PC-3 (cell line): ENCODE measurements around the gene HTR1E. TPM values are rescaled to one million over a fixed set of nuclear protein-coding genes. Genes with fewer than 3 reads are reported as not detected.

Experiments used
- ATAC-seq: fragments of 200-7000 bp; cut with Tn5 transposase; 2 replicates; pipeline ENCODE4 v1.9.1; 2020; ENCODE audit warnings: mild to moderate bottlenecking, moderate library complexity
- BruUV-seq: library from RNA; stranded (reverse); fragments of 400-500 nt; replicated peaks from 2 replicates; lab custom pipeline; 2021; lab: Mats Ljungman, UMichigan
- CTCF ChIA-PET: fragments of 300-600 bp; sonication (Branson Sonifier 250); formaldehyde crosslinking; loops from one replicate; lab custom pipeline; 2022; ENCODE audit warnings: antibody characterized with exemption; lab: Charles Lee
- POLR2A ChIA-PET: fragments of 300-600 bp; sonication (Branson Sonifier 250); formaldehyde crosslinking; loops from one replicate; lab custom pipeline; 2022; ENCODE audit warnings: antibody characterized with exemption; ENCODE audit not compliant: unreplicated experiment; lab: Charles Lee
- DNase-seq: peaks from one replicate; pipeline ENCODE4 v3.0.0-alpha.2; 2015
- H2AFZ ChIP-seq: fragments of 300-600 bp; sonication (generic); 2 replicates; pipeline ENCODE4 v1.6.0; 2016; ENCODE audit warnings: antibody characterized with exemption, low read length
- H3F3A ChIP-seq: fragments of 300-600 bp; sonication (generic); one replicate; pipeline ENCODE4 v1.6.0; 2017; ENCODE audit warnings: antibody characterized with exemption, low read length, control low read depth, mild to moderate bottlenecking; ENCODE audit not compliant: unreplicated experiment
- H3K27ac ChIP-seq: fragments of 300-600 bp; sonication (generic); 2 replicates; pipeline ENCODE4 v1.5.1; 2016; ENCODE audit warnings: mild to moderate bottlenecking, low read length
- H3K27me3 ChIP-seq: fragments of 300-600 bp; sonication (generic); 2 replicates; pipeline ENCODE4 v1.6.1; 2016; ENCODE audit warnings: low read length, mixed read lengths
- H3K36me3 ChIP-seq: fragments of 300-600 bp; sonication (generic); 2 replicates; pipeline ENCODE4 v1.6.1; 2016; ENCODE audit warnings: low read depth, mixed run types, low read length, mixed read lengths
- H3K4me1 ChIP-seq: fragments of 300-600 bp; sonication (generic); 2 replicates; pipeline ENCODE4 v1.5.1; 2016; ENCODE audit warnings: low read length; ENCODE audit not compliant: insufficient read depth
- H3K4me2 ChIP-seq: fragments of 300-600 bp; sonication (generic); 2 replicates; pipeline ENCODE4 v1.6.0; 2016; ENCODE audit warnings: low read length
- H3K4me3 ChIP-seq: fragments of 300-600 bp; sonication (generic); 2 replicates; pipeline ENCODE4 v1.5.1; 2016; ENCODE audit warnings: mild to moderate bottlenecking, low read length, mixed read lengths
- H3K79me2 ChIP-seq: fragments of 300-600 bp; sonication (generic); 2 replicates; pipeline ENCODE4 v1.6.1; 2017; ENCODE audit warnings: low read length, mixed read lengths
- H3K9ac ChIP-seq: fragments of 300-600 bp; sonication (generic); 2 replicates; pipeline ENCODE4 v1.6.0; 2016; ENCODE audit warnings: mild to moderate bottlenecking, low read length
- H3K9me2 ChIP-seq: fragments of 300-600 bp; sonication (generic); replicated peaks from 2 replicates; pipeline ENCODE4 v1.6.1; 2016; ENCODE audit warnings: mixed run types, low read length, mixed read lengths
- H3K9me3 ChIP-seq: fragments of 300-600 bp; sonication (generic); 2 replicates; pipeline ENCODE4 v1.6.1; 2016; ENCODE audit warnings: low read length, mixed read lengths
- H4K20me1 ChIP-seq: fragments of 300-600 bp; sonication (generic); 2 replicates; pipeline ENCODE4 v1.6.1; 2016; ENCODE audit warnings: low read length, mixed read lengths
- CTCF ChIP-seq: fragments of 300-600 bp; sonication (generic); conservative IDR thresholded peaks from 2 replicates; pipeline ENCODE4 v1.5.1; 2017; ENCODE audit warnings: antibody characterized with exemption, low read depth, mild to moderate bottlenecking, low read length
- EZH2 ChIP-seq: fragments of 300-600 bp; sonication (generic); IDR thresholded peaks from one replicate; pipeline ENCODE4 v1.6.1; 2017; ENCODE audit warnings: antibody characterized with exemption, mild to moderate bottlenecking, low read length; ENCODE audit not compliant: unreplicated experiment
- EZH2phosphoT487 ChIP-seq: fragments of 300-600 bp; sonication (generic); IDR thresholded peaks from 2 replicates; pipeline ENCODE4 v1.6.1; 2018; ENCODE audit warnings: mild to moderate bottlenecking, antibody characterized with exemption, low read length, borderline replicate concordance
- intact Hi-C: fragments of 100-400 bp; cut with micrococcal nuclease; formaldehyde crosslinking; loops from 2 replicates; pipeline ENCODE4 v1.9.0; 2023
- total RNA-seq: library from RNA; depleted of rRNA; stranded (reverse); fragments of >200 nt; gene quantifications from 2 replicates; pipeline ENCODE4 v1.2.3, GENCODE V29; 2014

Gene HTR1E
- total RNA-seq, 1 experiment from 2014 or later, result not detected

GRCh38 chr6:86949771-86950170 is 12.4 kb downstream of the HTR1E start:
- H2AFZ ChIP-seq, result no peak overlapping the region
- TF ChIP-seq CTCF, result no peak
- TF ChIP-seq EZH2, result no peak
- TF ChIP-seq EZH2phosphoT487, result no peak
- H3K79me2 ChIP-seq, result no peaks in the 10 kb centered on the region
- H3K4me3 ChIP-seq, result no peak overlapping the region
- no peak overlapping the region for H3K9ac ChIP-seq
- H3K9me2 ChIP-seq, result no peaks in the 10 kb centered on the region
- H3K4me2 ChIP-seq, result no peak overlapping the region
- H4K20me1 ChIP-seq, result no peaks in the 10 kb centered on the region
- intact Hi-C loops, result no loop called here
- POLR2A ChIA-PET, result no interaction called here
- no peak overlapping the region for H3K27ac ChIP-seq
- no peaks in the 10 kb centered on the region for H3K4me1 ChIP-seq
- CTCF ChIA-PET, result no interaction called here
- DNase-seq (no peak), ATAC-seq (no peak)
- H3K27me3 ChIP-seq, result no peaks in the 10 kb centered on the region
- no peaks in the 10 kb centered on the region for H3F3A ChIP-seq
- BruUV-seq, result no TSS peak
- no peaks in the 10 kb centered on the region for H3K36me3 ChIP-seq
- no peaks in the 10 kb centered on the region for H3K9me3 ChIP-seq

GRCh38 chr6:86952991-86953390 is 15.7 kb downstream of the HTR1E start:
- H3K79me2 ChIP-seq, result no peaks in the 10 kb centered on the region
- no peak overlapping the region for H2AFZ ChIP-seq
- intact Hi-C loops, result no loop called here
- H3K36me3 ChIP-seq, result no peaks in the 10 kb centered on the region
- ChIA-PET CTCF (no interaction called here), POLR2A (no interaction called here)
- DNase-seq, result no peak
- no peak overlapping the region for H3K27ac ChIP-seq
- H3K4me1 ChIP-seq, result no peaks in the 10 kb centered on the region
- no peaks in the 10 kb centered on the region for H3K9me3 ChIP-seq
- no TSS peak for BruUV-seq
- no peak overlapping the region for H3K4me2 ChIP-seq
- H3K27me3 ChIP-seq, result no peaks in the 10 kb centered on the region
- H3K9ac ChIP-seq, result no peak overlapping the region
- H4K20me1 ChIP-seq, result no peaks in the 10 kb centered on the region
- no peak overlapping the region for H3K4me3 ChIP-seq
- H3K9me2 ChIP-seq, result no peaks in the 10 kb centered on the region
- TF ChIP-seq EZH2 (no peak), EZH2phosphoT487 (no peak), CTCF (no peak)
- H3F3A ChIP-seq, result no peaks in the 10 kb centered on the region
- ATAC-seq, result no peak

GRCh38 chr6:86959656-86960055 is 22.3 kb downstream of the HTR1E start:
- Histone ChIP-seq H3F3A (no peaks in the 10 kb centered on the region), H3K79me2 (no peaks in the 10 kb centered on the region), H3K4me2 (no peak overlapping the region), H2AFZ (no peak overlapping the region), H3K27ac (no peak overlapping the region), H3K36me3 (no peaks in the 10 kb centered on the region), H3K9me2 (no peaks in the 10 kb centered on the region), H3K9me3 (no peaks in the 10 kb centered on the region), H3K4me3 (no peak overlapping the region), H4K20me1 (no peaks in the 10 kb centered on the region), H3K4me1 (no peaks in the 10 kb centered on the region), H3K27me3 (no peaks in the 10 kb centered on the region), H3K9ac (no peak overlapping the region)
- ChIA-PET CTCF (no interaction called here), POLR2A (no interaction called here)
- no TSS peak for BruUV-seq
- ATAC-seq, result no peak
- intact Hi-C loops, result no loop called here
- no peak for TF ChIP-seq CTCF
- TF ChIP-seq EZH2phosphoT487, result no peak
- TF ChIP-seq EZH2, result no peak
- no peak for DNase-seq
